Esophagus muscularis mucosa (tissue), 4 donors: ENCODE data around the gene SPATA3.

Experiments used
- CTCF ChIP-seq, 3 experiments: fragments of 200-600 bp in 2 of 3; fragments of 450-650 bp in 1 of 3; sonication (generic) in 2 of 3; IDR thresholded peaks; one replicate each; pipeline ENCODE4 v1.5.1; 2017 to 2019; ENCODE audit warnings: antibody characterized with exemption in 3 of 3, mild to moderate bottlenecking in 2 of 3, moderate library complexity in 1 of 3
- EP300 ChIP-seq: sonication (generic); formaldehyde crosslinking; IDR thresholded peaks from one replicate; pipeline ENCODE4 v1.6.1; 2017; ENCODE audit warnings: antibody characterized with exemption
- POLR2A ChIP-seq: fragments of 450-650 bp; IDR thresholded peaks from one replicate; pipeline ENCODE4 v1.6.1; 2017; ENCODE audit warnings: antibody characterized with exemption, moderate library complexity, mild to moderate bottlenecking, low read depth
- POLR2AphosphoS5 ChIP-seq, 2 donors: sonication (generic); formaldehyde crosslinking; IDR thresholded peaks; one replicate each; pipeline ENCODE4 v1.6.1; 2017; ENCODE audit warnings: antibody characterized with exemption in 2 of 2

- no peak for TF ChIP-seq CTCF (IDR thresholded peaks at IDR 0.05)
- no peak for TF ChIP-seq POLR2AphosphoS5 (IDR thresholded peaks at IDR 0.05)
- TF ChIP-seq POLR2A, result no peak
- no peak for TF ChIP-seq EP300
Observed at GRCh38 chr2:230947908-230948365, 48.0 kb upstream of the SPATA3 start.
